HT1080 (cell line): ENCODE results near the gene GASK1B. TPM values are rescaled to one million over a fixed set of nuclear protein-coding genes. Genes with fewer than 3 reads are reported as not detected.

ENCODE experiments used
- DNase-seq: peaks from one replicate; pipeline ENCODE4 v3.0.0-alpha.2; 2015; ENCODE audit warnings: low read depth
- total RNA-seq: library from RNA; depleted of rRNA; stranded (reverse); fragments of >200 nt; shearing (Covaris generic); gene quantifications from 2 replicates; pipeline ENCODE4 v1.2.3, GENCODE V29; 2014

GASK1B gene
- total RNA-seq, 1 experiment from 2014 or later, result 0.21 TPM

GRCh38 chr4:158189422-158189821 lies 16.6 kb upstream of the GASK1B start:
- DNase-seq, result no peak

GRCh38 chr4:158186815-158187214 lies 14.0 kb upstream of the GASK1B start:
- no peak for DNase-seq

- DNase-seq, result no peak
These were observed 9.9 kb upstream of the GASK1B start for GRCh38 chr4:158182736-158183135.

GRCh38 chr4:158181906-158182305 lies 9.1 kb upstream of the GASK1B start:
- no peak for DNase-seq

GRCh38 chr4:158179465-158179864 lies 6.6 kb upstream of the GASK1B start:
- DNase-seq, result no peak

GRCh38 chr4:158176776-158177175 lies 4.0 kb upstream of the GASK1B start:
- no peak for DNase-seq

- DNase-seq, result peak; percentile 65
These were observed 3.3 kb upstream of the GASK1B start for GRCh38 chr4:158176108-158176507.

GRCh38 chr4:158170691-158171561 lies 1.9 kb downstream of the GASK1B start:
- no peak for DNase-seq

GRCh38 chr4:158169931-158170690 lies 2.7 kb downstream of the GASK1B start:
- DNase-seq, result no peak

- DNase-seq, result no peak
These were observed 3.3 kb downstream of the GASK1B start for GRCh38 chr4:158169506-158169905.

- DNase-seq, result no peak
These were observed 4.2 kb downstream of the GASK1B start for GRCh38 chr4:158168606-158169005.

GRCh38 chr4:158166701-158167100 lies 6.1 kb downstream of the GASK1B start:
- DNase-seq, result no peak

- no peak for DNase-seq
These were observed 8.0 kb downstream of the GASK1B start for GRCh38 chr4:158164768-158165213.

- DNase-seq, result no peak
These were observed 8.7 kb downstream of the GASK1B start for GRCh38 chr4:158163941-158164767.

GRCh38 chr4:158162631-158163030 lies 10.2 kb downstream of the GASK1B start:
- DNase-seq, result no peak

- peak; percentile 82 for DNase-seq
These were observed 11.1 kb downstream of the GASK1B start for GRCh38 chr4:158161551-158162354.

GRCh38 chr4:158159718-158160094 lies 13.1 kb downstream of the GASK1B start:
- no peak for DNase-seq

GRCh38 chr4:158159054-158159717 lies 13.6 kb downstream of the GASK1B start:
- peak; percentile 50 for DNase-seq

- no peak for DNase-seq
These were observed 15.4 kb downstream of the GASK1B start for GRCh38 chr4:158157412-158157811.
